K562 (cell line): ENCODE measurements around the gene HYAL3. TPM values are rescaled to one million over a fixed set of nuclear protein-coding genes. Genes with fewer than 3 reads are reported as not detected.
A peak's percentile ranks its signal among the peaks of the same experiment; 100 is the strongest.

Source experiments
- BCOR ChIP-seq: fragments of 450-650 bp; IDR thresholded peaks from 2 replicates; pipeline ENCODE4 v1.6.1; 2016
- COPS2 ChIP-seq: fragments of 450-650 bp; conservative IDR thresholded peaks from 2 replicates; pipeline ENCODE4 v1.6.1; 2016; ENCODE audit warnings: mild to moderate bottlenecking, moderate library complexity
- DNMT1 ChIP-seq: fragments of 450-650 bp; IDR thresholded peaks from 2 replicates; pipeline ENCODE4 v1.6.1; 2016; ENCODE audit warnings: antibody characterized with exemption, mild to moderate bottlenecking
- EP400 ChIP-seq: fragments of 450-650 bp; IDR thresholded peaks from 2 replicates; pipeline ENCODE4 v1.6.1; 2017; ENCODE audit warnings: antibody characterized with exemption, mild to moderate bottlenecking, moderate library complexity
- FOXA1 ChIP-seq: fragments of 450-650 bp; IDR thresholded peaks from 2 replicates; pipeline ENCODE4 v1.6.1; 2016; ENCODE audit warnings: mild to moderate bottlenecking, borderline replicate concordance
- JUN ChIP-seq, 2 experiments: sonication (generic) in 1 of 2; formaldehyde crosslinking in 1 of 2; IDR thresholded peaks; 2 replicates each; pipeline versions ENCODE4 v1.6.1 to v1.8.0; 2012 to 2022; ENCODE audit warnings: borderline replicate concordance in 2 of 2, mild to moderate bottlenecking in 2 of 2, improper control_type of control experiment in 1 of 2, low read depth in 1 of 2, low read length in 1 of 2, missing genetic modification reagents in 1 of 2
- MYBL2 ChIP-seq, 2 experiments: fragments of 450-650 bp in 1 of 2; sonication (generic) in 1 of 2; formaldehyde crosslinking in 1 of 2; IDR thresholded peaks; 2 replicates each; pipeline versions ENCODE4 v1.6.1 to v1.8.1; 2017 to 2022; ENCODE audit warnings: borderline replicate concordance in 1 of 2, inconsistent platforms in 1 of 2, low read depth in 1 of 2, mild to moderate bottlenecking in 1 of 2, missing genetic modification reagents in 1 of 2, moderate library complexity in 1 of 2
- PTRF ChIP-seq: fragments of 450-650 bp; IDR thresholded peaks from 2 replicates; pipeline ENCODE4 v1.6.1; 2016; ENCODE audit warnings: mild to moderate bottlenecking, missing genetic modification characterization, missing compliant biosample characterization
- SMARCC2 ChIP-seq: fragments of 450-650 bp; IDR thresholded peaks from 2 replicates; pipeline ENCODE4 v1.6.1; 2017; ENCODE audit warnings: antibody characterized with exemption, moderate library complexity, mild to moderate bottlenecking, low read depth
- ZNF277 ChIP-seq: fragments of 250-450 bp; sonication (Bioruptor Pico); IDR thresholded peaks from 2 replicates; pipeline ENCODE4 v1.8.0; 2022; ENCODE audit warnings: inconsistent platforms, mild to moderate bottlenecking, moderate library complexity, borderline replicate concordance
- ZNF347 ChIP-seq: fragments of 450-650 bp; formaldehyde crosslinking; IDR thresholded peaks from 2 replicates; pipeline ENCODE4 v1.4.0; 2020; ENCODE audit warnings: low read depth, mild to moderate bottlenecking, moderate library complexity
- polyA plus RNA-seq, 8 experiments: library from polyadenylated mRNA; depleted of rRNA in 4 of 8; stranded (reverse) in 5 of 8; unstranded in 3 of 8; fragments of >200 nt; fragmentation: Nextera tagmentation in 2 of 8; fragmentation: Illumina TruSeq in 1 of 8; extraction: Ambion mirVana in 2 of 8; extraction: Trizol in 1 of 8; gene quantifications; 2 replicates each; pipeline versions ENCODE4 v1.2.1 to v1.2.3, GENCODE V29; 2011 to 2014; ENCODE audit warnings: inconsistent platforms in 1 of 8, missing spikeins in 1 of 8
- total RNA-seq, 7 experiments: library from RNA; depleted of rRNA in 6 of 7; stranded (reverse); fragments of >200 nt in 6 of 7; fragmentation: Illumina TruSeq in 2 of 7; extraction: Trizol in 2 of 7; gene quantifications; 2 replicates each; pipeline versions ENCODE4 v1.2.1 to v1.2.3, GENCODE V29; 2011 to 2021; ENCODE audit warnings: low replicate concordance in 1 of 7
- TF ChIP-seq, protein P1 (sequence below): fragments of 450-650 bp; IDR thresholded peaks from 2 replicates; pipeline ENCODE4 v1.6.1; 2016; ENCODE audit warnings: low read depth
- TF ChIP-seq, protein P2 (sequence below): fragments of 250-450 bp; sonication (Bioruptor Pico); IDR thresholded peaks from 2 replicates; pipeline ENCODE4 v1.9.0; 2021; ENCODE audit warnings: mild to moderate bottlenecking, inconsistent platforms
- TF ChIP-seq, protein P3 (sequence below): sonication (generic); formaldehyde crosslinking; IDR thresholded peaks from 2 replicates; pipeline ENCODE4 v1.8.0; 2022; ENCODE audit warnings: mild to moderate bottlenecking, missing genetic modification reagents

The HYAL3 gene
- total and polyA plus RNA-seq, 9 of the 15 experiments (the other 6 are each of a cell fraction or from before 2014, with no cell fraction given) = 0.38 to 9.1 (median 6.8) TPM

DNA sequence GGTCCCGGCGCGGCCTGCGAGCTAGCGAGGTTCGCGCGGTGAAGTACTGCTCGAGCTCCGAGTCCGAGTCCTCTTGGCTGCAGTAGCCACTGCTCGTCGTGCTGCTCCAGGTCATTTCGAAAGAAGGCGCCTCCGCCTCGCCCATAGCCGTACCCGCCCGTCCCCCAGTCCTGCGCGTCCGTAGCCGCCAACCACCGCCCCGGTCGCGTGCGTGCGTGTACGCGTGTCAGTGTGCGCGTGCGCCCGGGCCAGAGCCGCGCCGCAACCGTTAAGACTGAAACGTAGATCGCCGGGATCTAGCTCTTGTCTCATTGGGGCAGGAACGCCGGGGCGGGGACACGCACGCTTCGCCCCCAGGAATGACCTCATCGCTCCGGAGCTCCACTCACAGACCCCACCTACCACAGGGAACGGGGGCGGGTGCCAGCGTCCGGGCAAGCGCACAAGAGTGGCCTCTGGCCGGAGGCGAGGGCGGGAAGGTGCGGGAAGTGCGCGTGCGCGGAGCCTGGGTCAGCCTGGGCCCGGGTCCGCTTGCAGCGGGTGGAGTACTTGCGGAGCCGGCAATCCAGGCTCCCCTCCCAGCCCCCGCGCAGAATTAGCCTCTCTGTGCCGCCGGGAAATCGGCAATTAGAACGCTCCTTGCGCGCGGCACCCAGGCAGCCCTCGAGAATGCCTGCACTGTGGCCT, 38.1 kb upstream of the HYAL3 start (continued):
- TF ChIP-seq, protein P1, sequence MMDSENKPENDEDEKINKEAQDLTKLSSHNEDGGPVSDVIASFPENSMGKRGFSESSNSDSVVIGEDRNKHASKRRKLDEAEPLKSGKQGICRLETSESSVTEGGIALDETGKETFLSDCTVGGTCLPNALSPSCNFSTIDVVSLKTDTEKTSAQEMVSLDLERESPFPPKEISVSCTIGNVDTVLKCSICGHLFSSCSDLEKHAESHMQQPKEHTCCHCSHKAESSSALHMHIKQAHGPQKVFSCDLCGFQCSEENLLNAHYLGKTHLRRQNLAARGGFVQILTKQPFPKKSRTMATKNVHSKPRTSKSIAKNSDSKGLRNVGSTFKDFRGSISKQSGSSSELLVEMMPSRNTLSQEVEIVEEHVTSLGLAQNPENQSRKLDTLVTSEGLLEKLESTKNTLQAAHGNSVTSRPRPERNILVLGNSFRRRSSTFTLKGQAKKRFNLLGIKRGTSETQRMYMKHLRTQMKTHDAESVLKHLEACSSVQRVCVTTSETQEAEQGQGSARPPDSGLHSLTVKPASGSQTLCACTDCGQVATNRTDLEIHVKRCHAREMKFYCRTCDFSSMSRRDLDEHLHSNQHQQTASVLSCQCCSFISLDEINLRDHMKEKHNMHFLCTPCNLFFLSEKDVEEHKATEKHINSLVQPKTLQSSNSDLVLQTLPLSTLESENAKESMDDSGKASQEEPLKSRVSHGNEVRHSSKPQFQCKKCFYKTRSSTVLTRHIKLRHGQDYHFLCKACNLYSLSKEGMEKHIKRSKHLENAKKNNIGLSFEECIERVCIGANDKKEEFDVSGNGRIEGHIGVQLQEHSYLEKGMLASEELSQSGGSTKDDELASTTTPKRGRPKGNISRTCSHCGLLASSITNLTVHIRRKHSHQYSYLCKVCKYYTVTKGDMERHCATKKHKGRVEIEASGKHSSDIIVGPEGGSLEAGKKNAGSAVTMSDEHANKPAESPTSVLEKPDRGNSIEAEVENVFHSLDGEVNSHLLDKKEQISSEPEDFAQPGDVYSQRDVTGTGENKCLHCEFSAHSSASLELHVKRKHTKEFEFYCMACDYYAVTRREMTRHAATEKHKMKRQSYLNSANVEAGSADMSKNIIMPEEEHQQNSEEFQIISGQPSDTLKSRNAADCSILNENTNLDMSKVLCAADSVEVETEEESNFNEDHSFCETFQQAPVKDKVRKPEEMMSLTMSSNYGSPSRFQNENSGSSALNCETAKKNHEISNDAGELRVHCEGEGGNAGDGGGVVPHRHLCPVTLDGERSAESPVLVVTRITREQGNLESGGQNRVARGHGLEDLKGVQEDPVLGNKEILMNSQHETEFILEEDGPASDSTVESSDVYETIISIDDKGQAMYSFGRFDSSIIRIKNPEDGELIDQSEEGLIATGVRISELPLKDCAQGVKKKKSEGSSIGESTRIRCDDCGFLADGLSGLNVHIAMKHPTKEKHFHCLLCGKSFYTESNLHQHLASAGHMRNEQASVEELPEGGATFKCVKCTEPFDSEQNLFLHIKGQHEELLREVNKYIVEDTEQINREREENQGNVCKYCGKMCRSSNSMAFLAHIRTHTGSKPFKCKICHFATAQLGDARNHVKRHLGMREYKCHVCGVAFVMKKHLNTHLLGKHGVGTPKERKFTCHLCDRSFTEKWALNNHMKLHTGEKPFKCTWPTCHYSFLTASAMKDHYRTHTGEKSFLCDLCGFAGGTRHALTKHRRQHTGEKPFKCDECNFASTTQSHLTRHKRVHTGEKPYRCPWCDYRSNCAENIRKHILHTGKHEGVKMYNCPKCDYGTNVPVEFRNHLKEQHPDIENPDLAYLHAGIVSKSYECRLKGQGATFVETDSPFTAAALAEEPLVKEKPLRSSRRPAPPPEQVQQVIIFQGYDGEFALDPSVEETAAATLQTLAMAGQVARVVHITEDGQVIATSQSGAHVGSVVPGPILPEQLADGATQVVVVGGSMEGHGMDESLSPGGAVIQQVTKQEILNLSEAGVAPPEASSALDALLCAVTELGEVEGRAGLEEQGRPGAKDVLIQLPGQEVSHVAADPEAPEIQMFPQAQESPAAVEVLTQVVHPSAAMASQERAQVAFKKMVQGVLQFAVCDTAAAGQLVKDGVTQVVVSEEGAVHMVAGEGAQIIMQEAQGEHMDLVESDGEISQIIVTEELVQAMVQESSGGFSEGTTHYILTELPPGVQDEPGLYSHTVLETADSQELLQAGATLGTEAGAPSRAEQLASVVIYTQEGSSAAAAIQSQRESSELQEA = no peak
- no peak for TF ChIP-seq PTRF (tag)
- no peak for TF ChIP-seq ZNF347
- TF ChIP-seq JUN (IDR thresholded peaks at IDR 0.05; ENCODE audit: borderline replicate concordance, low read depth, low read length) = peak; percentile 87
- no peak for TF ChIP-seq JUN (CRISPR knock-in tag; IDR thresholded peaks at IDR 0.05; ENCODE audit: borderline replicate concordance)
- no peak for TF ChIP-seq ZNF277 (CRISPR knock-in tag)
- TF ChIP-seq EP400 = peak; percentile 93
- no peak for TF ChIP-seq BCOR
- TF ChIP-seq, protein P2, sequence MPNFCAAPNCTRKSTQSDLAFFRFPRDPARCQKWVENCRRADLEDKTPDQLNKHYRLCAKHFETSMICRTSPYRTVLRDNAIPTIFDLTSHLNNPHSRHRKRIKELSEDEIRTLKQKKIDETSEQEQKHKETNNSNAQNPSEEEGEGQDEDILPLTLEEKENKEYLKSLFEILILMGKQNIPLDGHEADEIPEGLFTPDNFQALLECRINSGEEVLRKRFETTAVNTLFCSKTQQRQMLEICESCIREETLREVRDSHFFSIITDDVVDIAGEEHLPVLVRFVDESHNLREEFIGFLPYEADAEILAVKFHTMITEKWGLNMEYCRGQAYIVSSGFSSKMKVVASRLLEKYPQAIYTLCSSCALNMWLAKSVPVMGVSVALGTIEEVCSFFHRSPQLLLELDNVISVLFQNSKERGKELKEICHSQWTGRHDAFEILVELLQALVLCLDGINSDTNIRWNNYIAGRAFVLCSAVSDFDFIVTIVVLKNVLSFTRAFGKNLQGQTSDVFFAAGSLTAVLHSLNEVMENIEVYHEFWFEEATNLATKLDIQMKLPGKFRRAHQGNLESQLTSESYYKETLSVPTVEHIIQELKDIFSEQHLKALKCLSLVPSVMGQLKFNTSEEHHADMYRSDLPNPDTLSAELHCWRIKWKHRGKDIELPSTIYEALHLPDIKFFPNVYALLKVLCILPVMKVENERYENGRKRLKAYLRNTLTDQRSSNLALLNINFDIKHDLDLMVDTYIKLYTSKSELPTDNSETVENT = peak; percentile 51; the same call in 1 of the 2 replicates
- no peak for TF ChIP-seq SMARCC2
- no peak for TF ChIP-seq FOXA1
- TF ChIP-seq DNMT1 = no peak
- TF ChIP-seq, protein P3, sequence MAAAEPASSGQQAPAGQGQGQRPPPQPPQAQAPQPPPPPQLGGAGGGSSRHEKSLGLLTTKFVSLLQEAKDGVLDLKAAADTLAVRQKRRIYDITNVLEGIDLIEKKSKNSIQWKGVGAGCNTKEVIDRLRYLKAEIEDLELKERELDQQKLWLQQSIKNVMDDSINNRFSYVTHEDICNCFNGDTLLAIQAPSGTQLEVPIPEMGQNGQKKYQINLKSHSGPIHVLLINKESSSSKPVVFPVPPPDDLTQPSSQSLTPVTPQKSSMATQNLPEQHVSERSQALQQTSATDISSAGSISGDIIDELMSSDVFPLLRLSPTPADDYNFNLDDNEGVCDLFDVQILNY (CRISPR knock-in tag) = no peak
- TF ChIP-seq MYBL2 (IDR thresholded peaks at IDR 0.05; ENCODE audit: low read depth) = peak; percentile 85
- TF ChIP-seq MYBL2 (CRISPR knock-in tag; IDR thresholded peaks at IDR 0.05; ENCODE audit: borderline replicate concordance) = no peak
- no peak for TF ChIP-seq COPS2
